AML-193 (cell line): ENCODE results near the gene MPND.

Source experiments
- DNase-seq, 2 experiments: peaks; one replicate each; lab custom pipeline; 2025; lab: John Stamatoyannopoulos, UW

The MPND gene

GRCh38 chr19:4403005-4403761, 59.8 kb downstream of the MPND start:
- no peak for DNase-seq

DNA sequence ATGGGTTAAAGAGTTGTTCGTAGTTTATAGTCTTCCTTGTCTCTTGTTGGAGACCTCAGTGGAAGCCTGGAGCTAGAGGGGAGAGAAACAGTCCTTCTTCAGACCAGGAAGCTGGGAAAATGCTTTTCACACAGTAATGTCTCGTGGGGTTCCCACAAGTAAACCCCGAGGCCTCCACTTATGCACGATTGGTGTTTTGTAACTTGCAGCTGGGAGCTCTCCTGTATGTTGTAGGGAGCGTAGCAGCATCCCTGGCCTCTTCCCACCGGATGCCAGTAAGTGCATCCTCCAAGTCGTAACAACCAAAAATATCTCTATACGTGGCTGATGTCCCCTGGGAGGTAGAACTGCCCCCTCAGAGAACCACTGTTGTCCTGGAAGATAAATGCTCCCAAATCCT, 62.6 kb downstream of the MPND start:
- no peak for DNase-seq

- no peak for DNase-seq
Observed at GRCh38 chr19:4406626-4407025, 63.3 kb downstream of the MPND start.

- DNase-seq = no peak
Observed at GRCh38 chr19:4409123-4409933, 66.0 kb downstream of the MPND start.
